ENCODE measurements around the gene ARID1B. TPM values are rescaled to one million over a fixed set of nuclear protein-coding genes. Genes with fewer than 3 reads are reported as not detected.

Gene ARID1B
- total and polyA plus RNA-seq, 9 of the 15 experiments (the other 6 are each of a cell fraction or from before 2014, with no cell fraction given): 12.5 to 50.5 (median 25.8) TPM

- Histone ChIP-seq H3K9me3 (replicated peaks; ENCODE audit: control insufficient read depth, insufficient read depth, low read depth, low read length) (no peaks in the 10 kb centered on the region), H3K4me3 (no peak overlapping the region), H3K27ac (ENCODE audit: extremely low read depth, low read depth, low read length) (no peak overlapping the region), H2AFZ (ENCODE audit: low read depth, low read length) (no peak overlapping the region), H3K36me3 (ENCODE audit: control insufficient read depth, insufficient read depth, low read length) (no peaks in the 10 kb centered on the region), H3K4me1 (replicated peaks in 1 of 2; ENCODE audit: control insufficient read depth in 2 of 2, insufficient read depth in 2 of 2, low read length in 2 of 2) (peaks cover 7 to 15% of the 10 kb centered on the region in 2 experiments; a peak in 3 of 5 replicates), H3K4me2 (ENCODE audit: insufficient read depth, low read length) (no peak overlapping the region), H3K9ac (ENCODE audit: insufficient read depth in 1 of 2, low read depth in 2 of 2, low read length in 2 of 2) (peak overlapping the region in 1 of 2 experiments; percentile 35; a peak in 1 of 4 replicates), H3K79me2 (ENCODE audit: control insufficient read depth, insufficient read depth, low read length) (peaks cover 94% of the 10 kb centered on the region), H3K9me1 (ENCODE audit: control insufficient read depth, insufficient read depth, low read length) (no peaks in the 10 kb centered on the region), H4K20me1 (replicated peaks; ENCODE audit: control insufficient read depth, insufficient read depth, low read length) (peaks cover 32% of the 10 kb centered on the region), H3K27me3 (ENCODE audit: control insufficient read depth in 2 of 2, insufficient read depth in 2 of 2, low read length in 2 of 2) (no peaks in the 10 kb centered on the region)
- FAIRE-seq (no peak), ATAC-seq (peak; percentile 63), DNase-seq (ENCODE audit: extremely low read depth in 1 of 4, low spot score in 3 of 4) (peak in 1 of 4 experiments; percentile 34)
- in situ Hi-C loops (cut with MboI) (no loop called here), intact Hi-C loops (cut with micrococcal nuclease) (loop anchor here (10.0 kb wide), 1 partner anchor 302 kb away; no protein-coding TSS in a partner anchor)
- 38% methylated on average over 10 of the region's 10 CpGs for WGBS (ENCODE audit: insufficient coverage, low coverage, missing lambda C conversion rate)
- CTCF ChIA-PET (ENCODE audit: low intra/inter-chr PET ratio): no interaction called here
- no TSS peak for BruUV-seq (replicated peaks)
- no peak for TF ChIP-seq ZBTB43 (CRISPR knock-in tag; IDR thresholded peaks at IDR 0.05)
- TF ChIP-seq, protein P1, sequence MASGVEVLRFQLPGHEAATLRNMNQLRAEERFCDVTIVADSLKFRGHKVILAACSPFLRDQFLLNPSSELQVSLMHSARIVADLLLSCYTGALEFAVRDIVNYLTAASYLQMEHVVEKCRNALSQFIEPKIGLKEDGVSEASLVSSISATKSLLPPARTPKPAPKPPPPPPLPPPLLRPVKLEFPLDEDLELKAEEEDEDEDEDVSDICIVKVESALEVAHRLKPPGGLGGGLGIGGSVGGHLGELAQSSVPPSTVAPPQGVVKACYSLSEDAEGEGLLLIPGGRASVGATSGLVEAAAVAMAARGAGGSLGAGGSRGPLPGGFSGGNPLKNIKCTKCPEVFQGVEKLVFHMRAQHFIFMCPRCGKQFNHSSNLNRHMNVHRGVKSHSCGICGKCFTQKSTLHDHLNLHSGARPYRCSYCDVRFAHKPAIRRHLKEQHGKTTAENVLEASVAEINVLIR (CRISPR knock-in tag; IDR thresholded peaks at IDR 0.05): no peak
- TF ChIP-seq, protein P2, sequence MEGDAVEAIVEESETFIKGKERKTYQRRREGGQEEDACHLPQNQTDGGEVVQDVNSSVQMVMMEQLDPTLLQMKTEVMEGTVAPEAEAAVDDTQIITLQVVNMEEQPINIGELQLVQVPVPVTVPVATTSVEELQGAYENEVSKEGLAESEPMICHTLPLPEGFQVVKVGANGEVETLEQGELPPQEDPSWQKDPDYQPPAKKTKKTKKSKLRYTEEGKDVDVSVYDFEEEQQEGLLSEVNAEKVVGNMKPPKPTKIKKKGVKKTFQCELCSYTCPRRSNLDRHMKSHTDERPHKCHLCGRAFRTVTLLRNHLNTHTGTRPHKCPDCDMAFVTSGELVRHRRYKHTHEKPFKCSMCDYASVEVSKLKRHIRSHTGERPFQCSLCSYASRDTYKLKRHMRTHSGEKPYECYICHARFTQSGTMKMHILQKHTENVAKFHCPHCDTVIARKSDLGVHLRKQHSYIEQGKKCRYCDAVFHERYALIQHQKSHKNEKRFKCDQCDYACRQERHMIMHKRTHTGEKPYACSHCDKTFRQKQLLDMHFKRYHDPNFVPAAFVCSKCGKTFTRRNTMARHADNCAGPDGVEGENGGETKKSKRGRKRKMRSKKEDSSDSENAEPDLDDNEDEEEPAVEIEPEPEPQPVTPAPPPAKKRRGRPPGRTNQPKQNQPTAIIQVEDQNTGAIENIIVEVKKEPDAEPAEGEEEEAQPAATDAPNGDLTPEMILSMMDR (IDR thresholded peaks at IDR 0.05 in 2 of 3, conservative IDR thresholded peaks at IDR 0.05 in 1 of 3; ENCODE audit: insufficient read depth in 2 of 3, low read depth in 1 of 3, low read length in 3 of 3): peak in 1 of 3 experiments; percentile 33; a peak in 2 of 6 replicates
- TF ChIP-seq NRF1 (conservative IDR thresholded peaks at IDR 0.05 in 1 of 2, IDR thresholded peaks at IDR 0.05 in 1 of 2): no peak
- TF ChIP-seq RAD21 (CRISPR knock-in tag; conservative IDR thresholded peaks at IDR 0.05 in 1 of 2, IDR thresholded peaks at IDR 0.05 in 1 of 2): peak; percentile 17 to 46; a peak in 2 of 4 replicates
- TF ChIP-seq FOSL1 (tag; conservative IDR thresholded peaks at IDR 0.05): peak; percentile 34; the same call in 1 of the 2 replicates
- TF ChIP-seq, protein P3, sequence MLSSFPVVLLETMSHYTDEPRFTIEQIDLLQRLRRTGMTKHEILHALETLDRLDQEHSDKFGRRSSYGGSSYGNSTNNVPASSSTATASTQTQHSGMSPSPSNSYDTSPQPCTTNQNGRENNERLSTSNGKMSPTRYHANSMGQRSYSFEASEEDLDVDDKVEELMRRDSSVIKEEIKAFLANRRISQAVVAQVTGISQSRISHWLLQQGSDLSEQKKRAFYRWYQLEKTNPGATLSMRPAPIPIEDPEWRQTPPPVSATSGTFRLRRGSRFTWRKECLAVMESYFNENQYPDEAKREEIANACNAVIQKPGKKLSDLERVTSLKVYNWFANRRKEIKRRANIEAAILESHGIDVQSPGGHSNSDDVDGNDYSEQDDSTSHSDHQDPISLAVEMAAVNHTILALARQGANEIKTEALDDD (IDR thresholded peaks at IDR 0.05): peak; percentile 78
- POLR2A ChIA-PET: interaction anchor here (0.6 to 1.3 kb wide), 5 partner anchors 12 to 308 kb away, joined by 3 to 4 read pairs (median 3); no protein-coding TSS in a partner anchor
Observed at GRCh38 chr6:156866220-156867015, 89.2 kb downstream of the ARID1B start.
